Fibroblast of skin of back (primary cell): ENCODE results near the gene MRPL23.

Experiments
- DNase-seq: peaks from one replicate; pipeline ENCODE4 v3.0.0-alpha.2; 2013

MRPL23 gene

DNA sequence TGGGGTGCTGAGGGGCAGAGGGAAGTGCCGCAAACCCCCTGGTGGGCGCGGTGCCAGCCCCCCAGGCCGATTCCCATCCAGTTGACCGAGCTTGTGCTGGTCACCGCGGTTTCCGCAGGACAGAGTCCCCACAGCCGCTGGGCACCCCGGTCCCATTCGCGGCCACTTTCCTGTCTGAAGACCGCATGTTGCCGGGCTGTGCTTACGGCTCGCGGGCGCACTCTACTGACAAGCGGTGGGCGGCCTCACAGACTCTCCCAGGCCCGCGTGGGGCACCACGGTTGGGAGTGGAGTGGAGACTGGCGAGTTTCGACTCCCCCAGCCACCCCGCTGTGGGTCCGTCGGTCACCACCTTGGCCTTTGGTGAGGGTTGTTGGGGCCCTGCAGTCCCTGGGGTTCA is 51.2 kb downstream of the MRPL23 start:
- no peak for DNase-seq

GRCh38 chr11:1998861-1999260 is 51.7 kb downstream of the MRPL23 start:
- no peak for DNase-seq

GRCh38 chr11:2002042-2002776 is 55.1 kb downstream of the MRPL23 start:
- no peak for DNase-seq

DNA sequence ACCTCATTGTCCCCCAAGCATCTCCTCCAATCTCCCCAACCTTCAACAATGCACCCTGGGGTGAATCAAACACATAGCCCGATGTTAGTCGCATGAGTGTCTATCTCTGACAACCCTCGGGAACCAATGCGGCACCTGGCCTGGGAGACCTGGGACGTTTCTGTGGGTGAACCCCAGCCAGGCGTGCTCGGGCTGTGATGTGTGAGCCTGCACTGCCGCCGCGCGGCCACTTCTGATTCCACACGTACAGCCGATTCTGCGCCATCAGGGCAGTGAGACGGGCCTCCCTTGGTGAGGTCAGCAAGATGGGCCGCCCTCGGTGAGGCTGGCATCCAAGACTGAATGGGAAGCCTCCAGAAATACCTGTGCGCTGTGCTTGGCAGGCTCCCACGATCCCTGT is 55.7 kb downstream of the MRPL23 start:
- DNase-seq = no peak

- no peak for DNase-seq
Measured at GRCh38 chr11:2004466-2004865, 57.3 kb downstream of the MRPL23 start.
